Left renal pelvis (tissue), 4 donors: ENCODE results near the gene EIF4G2. TPM values are rescaled to one million over a fixed set of nuclear protein-coding genes. Genes with fewer than 3 reads are reported as not detected.

Experiments used
- DNase-seq, 4 donors: peaks; one replicate each; pipeline ENCODE4 v3.0.0-alpha.2; 2013; ENCODE audit warnings: low read depth in 4 of 4, low spot score in 3 of 4
- polyA plus RNA-seq, 4 donors: library from polyadenylated mRNA; unstranded; fragments of 120-200 nt; gene quantifications; one replicate each; pipeline ENCODE4 v1.2.1, GENCODE V29; 2013; ENCODE audit not compliant: insufficient read length in 4 of 4

Gene EIF4G2
- polyA plus RNA-seq, 4 donors: 807 to 968 (median 890) TPM

- DNase-seq: peak in 2 of 4 donors; percentile 27 to 38
Measured at GRCh38 chr11:10809373-10810160, 841 bp upstream of the EIF4G2 start.

- DNase-seq: peak in 1 of 4 donors; percentile 22
Measured at GRCh38 chr11:10808235-10808552, 532 bp downstream of the EIF4G2 start.

GRCh38 chr11:10807493-10808234 lies 1.1 kb downstream of the EIF4G2 start:
- peak in 3 of 4 donors; percentile 21 to 48 (median 35) for DNase-seq

GRCh38 chr11:10806206-10806605 lies 2.5 kb downstream of the EIF4G2 start:
- no peak for DNase-seq

GRCh38 chr11:10805741-10806140 lies 3.0 kb downstream of the EIF4G2 start:
- no peak for DNase-seq

GRCh38 chr11:10803676-10804075 lies 5.0 kb downstream of the EIF4G2 start:
- DNase-seq: no peak

GRCh38 chr11:10800292-10800691 lies 8.4 kb downstream of the EIF4G2 start:
- DNase-seq: no peak

GRCh38 chr11:10798330-10798928 lies 10.3 kb downstream of the EIF4G2 start:
- DNase-seq: no peak

GRCh38 chr11:10797531-10797930 lies 11.2 kb downstream of the EIF4G2 start:
- DNase-seq: no peak

GRCh38 chr11:10797001-10797400 lies 11.7 kb downstream of the EIF4G2 start:
- no peak for DNase-seq

GRCh38 chr11:10796191-10796590 lies 12.5 kb downstream of the EIF4G2 start:
- DNase-seq: no peak

- DNase-seq: no peak
Measured at GRCh38 chr11:10793470-10794255, 15.1 kb downstream of the EIF4G2 start.

GRCh38 chr11:10792385-10793068 lies 16.2 kb downstream of the EIF4G2 start:
- DNase-seq: peak in 3 of 4 donors; percentile 46 to 59 (median 50)

GRCh38 chr11:10786451-10786850 lies 22.3 kb downstream of the EIF4G2 start:
- DNase-seq: no peak

- DNase-seq: no peak
Measured at GRCh38 chr11:10785146-10785474, 23.6 kb downstream of the EIF4G2 start.

GRCh38 chr11:10784232-10785145 lies 24.2 kb downstream of the EIF4G2 start:
- DNase-seq: no peak

- no peak for DNase-seq
Measured at GRCh38 chr11:10780040-10780439, 28.7 kb downstream of the EIF4G2 start.

GRCh38 chr11:10779086-10779485 lies 29.6 kb downstream of the EIF4G2 start:
- no peak for DNase-seq

GRCh38 chr11:10778217-10778970 lies 30.3 kb downstream of the EIF4G2 start:
- DNase-seq: no peak
